KBM-7 (cell line): ENCODE measurements around the gene RPS6KA5.
A peak's percentile ranks its signal among the peaks of the same experiment; 100 is the strongest.
"Not testable (repeated sequence)": the region's sequence is repeated elsewhere in the genome, so short reads cannot be mapped to it uniquely, and the experiment has no call there.

Experiments used
- DNase-seq: peaks from one replicate; pipeline ENCODE4 v3.0.0-alpha.2; 2015
- in situ Hi-C: fragments of 300-500 bp; cut with MboI; formaldehyde crosslinking; loops from 2 replicates; pipeline ENCODE4 v1.14.3; 2020; ENCODE audit warnings: low sequenced_read_pairs, low pct_unique_long_range_greater_than_20kb, mixed read lengths

Gene RPS6KA5

DNA sequence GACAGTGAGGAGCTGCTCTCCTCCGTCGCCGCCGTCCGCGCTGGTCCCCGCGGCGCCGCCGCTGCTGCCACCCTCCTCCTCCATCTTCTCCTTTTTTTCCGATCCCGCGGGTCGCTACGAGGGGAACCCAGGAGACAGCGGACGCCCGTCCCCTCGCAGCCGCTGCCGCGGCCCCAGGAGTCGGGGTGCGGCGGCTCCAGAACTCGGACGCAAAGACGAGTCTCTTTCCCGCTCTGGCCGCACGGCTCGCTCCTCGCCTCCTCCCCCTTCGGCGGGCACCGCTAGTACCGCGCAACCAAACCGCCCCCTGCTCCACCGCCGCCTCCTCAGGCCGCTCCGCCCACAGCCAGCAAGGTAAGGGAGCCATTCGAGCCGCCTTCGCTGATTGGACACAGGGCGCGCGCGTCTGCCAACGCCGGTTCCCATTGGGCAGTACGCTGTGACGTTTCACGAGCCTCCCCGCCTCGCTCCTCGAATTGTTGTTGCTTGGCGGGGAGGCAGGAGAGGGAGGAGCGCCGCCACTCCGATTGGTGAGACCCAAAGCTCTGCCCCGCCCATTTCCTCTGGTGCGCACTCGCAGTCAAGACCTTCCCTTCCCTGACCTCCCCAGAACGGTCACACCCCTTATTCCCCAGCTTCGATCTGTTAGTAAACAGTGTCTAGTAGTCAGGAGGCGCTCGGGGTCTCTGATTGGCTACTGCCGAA lies at the start of gene RPS6KA5:
TSS of gene RPS6KA5 (minus strand) at position 291 of the 705 bp plus-strand sequence. CDS start at position 84, 207 bp downstream.
- DNase-seq = peak; percentile 100
- in situ Hi-C loops = no loop called here

GRCh38 chr14:91108941-91109611 lies 48.6 kb upstream of the RPS6KA5 start:
- DNase-seq = peak; percentile 88
- in situ Hi-C loops = no loop called here

DNA sequence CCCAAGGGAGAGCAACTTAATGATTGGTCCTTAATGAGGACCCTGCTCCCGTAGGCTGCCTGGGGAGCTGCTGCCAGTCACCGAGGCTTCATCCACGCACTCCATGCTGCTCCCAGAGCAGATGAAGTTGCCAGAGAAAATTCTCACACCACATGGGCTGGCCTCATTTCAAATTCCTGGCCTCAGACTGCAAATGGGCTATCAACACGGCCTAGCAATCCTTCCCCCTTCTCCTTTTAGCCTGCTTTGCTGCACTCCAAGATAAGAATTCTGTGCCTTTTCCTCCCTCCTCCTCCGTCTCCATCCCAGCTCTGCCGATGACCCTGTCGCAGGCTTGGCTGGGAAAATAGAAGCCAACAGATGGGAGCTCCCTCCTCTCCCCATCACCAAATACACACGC lies 42.7 kb upstream of the RPS6KA5 start:
- no peak for DNase-seq
- in situ Hi-C loops = no loop called here

DNA sequence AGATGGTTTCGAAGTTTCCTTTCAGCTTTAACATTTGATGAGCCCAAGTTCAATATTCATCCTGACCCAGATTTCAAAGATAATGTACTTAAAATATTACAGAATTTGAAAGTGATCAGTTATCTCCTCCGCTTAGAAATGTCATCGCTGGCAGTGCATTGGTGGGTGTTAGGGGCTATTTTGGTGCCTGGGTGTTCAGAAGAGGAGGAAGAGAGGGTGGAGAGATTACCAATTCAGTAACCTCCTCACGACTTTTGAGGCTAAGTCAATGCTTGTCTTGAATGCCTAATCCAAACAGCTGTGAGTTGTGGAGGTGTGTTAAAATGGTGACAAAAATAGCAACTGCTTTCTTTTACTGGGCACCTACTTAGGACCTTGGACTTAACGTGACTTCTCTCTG lies 39.7 kb upstream of the RPS6KA5 start:
- in situ Hi-C loops = no loop called here
- DNase-seq = no peak

- DNase-seq = no peak
- in situ Hi-C loops = no loop called here
These were observed 38.1 kb upstream of the RPS6KA5 start for GRCh38 chr14:91098591-91098990.

DNA sequence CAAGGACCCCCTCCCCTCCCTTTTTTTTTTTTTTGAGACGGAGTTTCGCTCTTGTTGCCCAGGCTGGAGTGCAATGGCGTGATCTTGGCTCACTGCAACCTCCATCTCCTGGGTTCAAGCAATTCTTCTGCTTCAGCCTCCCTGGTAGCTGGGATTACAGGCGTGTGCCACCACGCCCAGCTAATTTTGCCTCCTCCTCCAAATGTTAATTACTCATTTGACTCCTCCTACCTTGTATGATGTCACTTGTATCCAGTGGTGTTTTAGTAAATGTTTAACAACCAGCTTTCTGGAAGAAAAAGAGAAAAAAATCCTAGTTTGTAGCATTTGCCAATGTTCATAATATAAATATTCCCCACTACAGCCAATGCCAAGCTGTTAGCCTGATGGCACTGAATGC lies 37.2 kb upstream of the RPS6KA5 start:
- DNase-seq, in situ Hi-C loops: not testable (repeated sequence)

DNA sequence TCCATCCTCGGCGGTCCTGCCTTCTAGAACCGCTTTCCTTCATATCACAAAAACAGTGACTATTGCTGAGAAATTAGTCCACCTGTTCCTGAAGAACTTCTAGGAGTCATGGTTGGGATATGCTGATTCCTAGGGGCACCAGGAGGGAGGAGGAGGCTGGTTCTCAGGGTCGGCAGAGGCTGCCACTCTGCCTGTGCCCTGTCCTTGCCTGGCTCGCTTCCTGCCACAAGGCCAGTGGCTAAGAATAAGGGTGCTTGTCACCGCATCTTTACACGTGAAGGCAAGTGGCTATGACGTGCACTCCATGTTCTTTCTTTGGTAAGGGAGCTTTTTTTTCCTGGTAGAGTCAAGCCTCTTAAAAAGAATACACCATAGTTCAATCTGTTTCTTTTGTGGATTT lies 34.7 kb upstream of the RPS6KA5 start:
- no peak for DNase-seq
- in situ Hi-C loops = no loop called here

- in situ Hi-C loops = no loop called here
These were observed 34.3 kb upstream of the RPS6KA5 start for GRCh38 chr14:91094772-91095171.

DNA sequence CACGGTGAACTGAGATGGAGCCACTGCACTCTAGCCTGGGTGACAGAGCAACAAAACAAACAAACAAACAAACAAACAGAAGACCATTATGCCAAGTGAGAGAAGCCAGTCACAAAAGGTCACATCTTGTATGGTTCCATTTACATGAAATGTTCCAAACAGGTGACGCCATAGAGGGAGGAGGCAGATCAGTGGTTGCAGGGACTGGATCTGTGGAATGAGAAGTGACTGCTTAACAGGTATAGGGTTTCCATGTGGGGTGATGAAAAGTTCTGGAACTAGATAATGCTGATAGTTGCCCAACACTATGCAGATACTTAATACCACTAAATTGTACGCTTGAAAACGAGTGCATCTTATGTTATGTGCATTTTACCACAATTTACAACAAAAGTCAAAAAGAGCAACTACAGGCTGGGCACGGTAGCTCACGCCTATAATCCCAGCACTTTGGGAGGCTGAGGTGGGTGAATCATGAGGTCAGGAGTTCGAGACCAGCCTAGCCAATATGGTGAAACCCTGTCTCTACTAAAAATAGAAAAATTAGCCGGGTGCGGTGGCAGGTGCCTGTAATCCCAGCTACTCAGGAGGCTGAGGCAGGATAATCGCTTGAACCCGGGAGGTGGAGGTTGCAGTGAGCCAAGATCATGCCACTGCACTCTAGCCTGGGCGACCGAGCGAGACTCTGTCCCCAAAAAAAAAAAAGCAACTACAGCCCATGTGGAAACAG lies 33.5 kb upstream of the RPS6KA5 start:
- in situ Hi-C loops = not testable (repeated sequence)

More at GRCh38 chr14:91094772-91095171, 34.3 kb upstream of the RPS6KA5 start:
- DNase-seq = no peak

GRCh38 chr14:91092073-91092472 lies 31.6 kb upstream of the RPS6KA5 start:
- in situ Hi-C loops = no loop called here
- no peak for DNase-seq

More for the DNA sequence above, 33.5 kb upstream of the RPS6KA5 start:
- DNase-seq = not testable (repeated sequence)

DNA sequence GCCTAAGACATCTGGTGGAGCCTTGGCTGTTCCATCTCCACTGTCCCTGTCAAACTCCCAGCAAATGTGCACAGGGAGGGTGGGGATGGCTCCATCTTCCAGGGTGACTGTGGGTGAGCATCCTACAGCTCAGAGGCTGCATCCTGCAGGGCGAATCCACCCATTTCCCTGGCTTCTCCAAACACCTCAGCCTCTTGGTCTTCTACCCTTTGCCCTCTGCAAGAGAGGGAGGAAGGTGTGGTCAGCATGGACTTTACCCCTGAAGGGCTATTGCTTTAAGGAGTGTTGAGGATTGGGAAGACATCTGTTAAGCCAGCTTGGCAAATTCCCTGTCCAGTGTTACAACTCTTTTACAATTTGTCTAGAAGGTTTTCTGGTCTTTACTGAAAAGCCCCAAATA lies 30.3 kb upstream of the RPS6KA5 start:
- DNase-seq = no peak
- in situ Hi-C loops = no loop called here

GRCh38 chr14:91089958-91090535 lies 29.6 kb upstream of the RPS6KA5 start:
- in situ Hi-C loops = no loop called here
- no peak for DNase-seq

- DNase-seq = no peak
- in situ Hi-C loops = no loop called here
These were observed 28.3 kb upstream of the RPS6KA5 start for GRCh38 chr14:91088585-91089235.

GRCh38 chr14:91087470-91087869 lies 27.0 kb upstream of the RPS6KA5 start:
- DNase-seq, in situ Hi-C loops: not testable (repeated sequence)

DNA sequence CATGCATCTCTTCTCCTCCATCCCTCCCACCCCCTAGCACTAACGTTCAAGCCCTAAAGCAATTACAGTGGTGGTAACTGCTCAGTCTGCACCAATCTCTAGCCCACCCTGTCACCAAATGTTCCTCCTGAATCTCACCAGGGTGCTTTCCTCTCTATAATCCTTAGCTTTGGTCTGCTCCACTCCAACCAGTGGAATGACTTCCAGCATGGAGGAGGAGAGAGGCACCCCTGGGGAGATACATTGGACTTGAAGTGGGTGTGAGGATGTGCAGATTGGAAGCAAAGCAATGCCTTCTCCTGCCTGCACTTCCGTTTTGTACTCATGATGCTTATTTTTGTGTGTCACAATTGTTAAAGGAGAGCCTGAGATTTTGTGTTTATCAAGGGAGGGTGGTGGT lies 24.1 kb upstream of the RPS6KA5 start:
- no peak for DNase-seq
- in situ Hi-C loops = no loop called here

- in situ Hi-C loops = no loop called here
- no peak for DNase-seq
These were observed 21.8 kb upstream of the RPS6KA5 start for GRCh38 chr14:91082282-91082681.

DNA sequence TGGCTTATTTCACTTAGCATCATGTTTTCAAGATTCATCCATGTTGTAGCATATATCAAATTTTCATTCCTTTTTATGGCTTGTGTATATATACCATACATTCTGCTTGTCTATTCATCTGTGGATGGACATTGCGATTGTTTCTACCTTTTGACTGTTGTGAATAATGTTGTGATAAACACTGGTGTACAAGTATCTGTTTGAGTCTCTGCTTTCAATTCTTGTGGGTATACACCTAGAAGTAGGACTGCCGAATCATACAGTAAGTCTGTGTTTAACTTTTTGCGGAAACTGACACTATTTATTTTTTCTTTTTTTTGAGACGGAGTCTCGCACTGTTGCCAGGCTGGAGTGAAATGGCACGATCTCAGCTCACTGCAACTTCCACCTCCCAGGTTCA lies 19.6 kb upstream of the RPS6KA5 start:
- in situ Hi-C loops = no loop called here
- no peak for DNase-seq

DNA sequence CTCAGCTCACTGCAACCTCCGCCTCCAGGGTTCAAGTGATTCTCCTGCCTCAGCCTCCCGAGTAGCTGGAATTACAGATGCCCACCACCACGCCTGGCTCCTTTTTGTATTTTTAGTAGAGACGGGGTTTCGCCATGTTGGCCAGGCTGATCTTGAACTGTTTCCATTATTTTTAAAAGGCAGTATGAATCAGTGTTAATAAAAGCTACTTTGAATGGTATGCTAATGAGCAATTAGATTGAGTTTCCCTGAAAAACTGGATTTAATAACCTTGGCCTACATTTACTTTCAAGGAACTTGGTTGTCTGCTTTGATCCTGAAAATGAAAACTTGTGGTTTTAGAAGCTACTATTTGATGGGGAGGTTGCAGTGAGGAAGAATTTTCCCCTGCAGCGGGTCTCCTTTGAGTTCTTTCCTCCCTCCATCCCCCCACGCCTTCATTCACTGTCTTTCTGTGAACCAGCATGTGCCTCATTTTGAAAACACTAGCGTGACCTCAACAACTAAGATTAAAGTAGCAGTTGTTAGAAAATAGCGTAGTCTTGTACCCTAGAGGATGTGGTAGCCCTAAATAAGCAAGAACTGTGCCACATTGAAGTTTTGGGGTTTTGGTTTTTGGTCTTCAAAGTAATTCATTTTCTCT lies 17.8 kb upstream of the RPS6KA5 start:
- in situ Hi-C loops = no loop called here
- DNase-seq = peak; percentile 13

GRCh38 chr14:91075553-91075952 lies 15.1 kb upstream of the RPS6KA5 start:
- in situ Hi-C loops = no loop called here

More at GRCh38 chr14:91075553-91075952, 15.1 kb upstream of the RPS6KA5 start:
- no peak for DNase-seq
